GM19240 (cell line): ENCODE results near the gene MRC1.

Source experiments
- DNase-seq: peaks from one replicate; pipeline ENCODE4 v3.0.0; 2011; ENCODE audit warnings: low spot score; ENCODE audit not compliant: insufficient read length

Gene MRC1

DNA sequence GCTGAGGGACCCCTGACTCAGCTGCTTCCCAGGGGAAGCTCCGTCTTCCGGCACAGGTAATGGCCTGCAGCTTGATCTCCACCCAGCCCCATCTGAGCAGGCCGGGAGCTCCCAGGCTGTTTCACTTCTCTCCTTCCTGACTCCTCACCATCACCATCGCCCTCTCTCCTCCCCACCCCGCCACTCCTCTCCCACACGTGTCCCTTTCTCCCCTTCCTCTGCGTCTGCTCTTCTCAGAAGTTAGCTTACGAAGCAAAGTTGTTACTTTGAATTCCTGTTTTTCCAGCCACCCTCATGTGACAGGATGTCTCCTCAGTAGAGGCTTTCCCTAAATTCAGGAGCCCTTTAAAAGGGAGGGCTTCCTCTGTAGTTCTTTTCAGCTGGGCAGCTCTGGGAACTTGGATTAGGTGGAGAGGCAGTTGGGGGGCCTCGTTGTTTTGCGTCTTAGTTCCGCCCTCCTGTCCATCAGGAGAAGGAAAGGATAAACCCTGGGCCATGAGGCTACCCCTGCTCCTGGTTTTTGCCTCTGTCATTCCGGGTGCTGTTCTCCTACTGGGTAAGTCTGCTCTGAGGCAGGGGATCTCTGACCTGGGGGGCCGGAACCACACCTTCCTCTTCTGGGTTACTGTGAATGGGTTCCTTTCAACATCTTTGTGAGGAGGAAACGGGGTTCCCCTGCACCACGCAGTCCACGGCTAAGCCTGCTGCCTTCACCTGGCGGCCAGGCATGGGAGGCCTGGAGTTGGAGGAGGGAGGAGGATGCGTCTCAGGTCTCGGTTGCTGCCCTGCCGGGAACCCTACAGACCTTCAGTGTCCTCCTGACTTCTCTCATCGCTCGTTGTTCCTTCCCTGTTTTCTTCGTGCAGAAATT, at the start of gene MRC1:
Gene MRC1 (plus strand): TSS at position 378 of the 871 bp plus-strand sequence. CDS start 118 bp downstream, at position 496.
- no peak for DNase-seq

DNA sequence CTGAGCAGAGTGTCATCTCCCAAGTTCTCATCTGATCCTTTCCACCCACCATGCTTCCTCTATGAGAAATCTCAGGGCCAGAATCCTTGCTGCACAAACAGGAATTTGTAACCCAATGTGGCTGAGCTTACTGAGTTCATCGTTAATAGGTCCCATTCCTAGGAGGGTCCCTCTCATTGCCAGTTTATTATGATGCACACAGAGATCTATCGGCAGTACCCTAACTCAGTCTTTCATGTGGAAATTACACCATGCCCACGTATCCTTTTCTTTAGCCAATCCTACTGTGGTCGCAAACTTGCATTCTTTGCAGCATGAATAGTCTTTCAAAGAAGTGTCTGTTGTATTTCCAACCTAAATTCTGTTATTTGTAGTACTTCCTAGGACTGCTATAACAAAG, 45.0 kb upstream of the MRC1 start:
- no peak for DNase-seq

DNA sequence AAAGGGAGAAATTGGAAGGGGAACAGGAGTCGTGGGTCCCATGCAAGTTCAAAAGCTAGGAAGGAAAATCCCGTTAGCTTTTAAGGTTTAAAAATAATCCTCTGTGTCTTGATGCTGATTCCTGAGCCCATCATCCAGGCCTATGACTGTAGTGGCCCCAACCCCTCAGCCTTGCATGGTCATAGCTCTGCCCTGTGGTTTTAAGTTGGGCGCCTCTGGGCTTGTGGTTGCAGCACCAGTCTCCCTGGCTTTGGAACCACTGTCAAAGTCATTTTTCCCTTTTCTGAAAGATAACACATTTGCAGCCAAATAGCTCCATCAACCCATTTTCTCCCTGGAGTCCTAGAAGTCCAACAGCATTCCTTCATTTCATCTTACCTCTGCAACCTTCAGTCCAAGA, 43.5 kb upstream of the MRC1 start:
- DNase-seq: no peak

DNA sequence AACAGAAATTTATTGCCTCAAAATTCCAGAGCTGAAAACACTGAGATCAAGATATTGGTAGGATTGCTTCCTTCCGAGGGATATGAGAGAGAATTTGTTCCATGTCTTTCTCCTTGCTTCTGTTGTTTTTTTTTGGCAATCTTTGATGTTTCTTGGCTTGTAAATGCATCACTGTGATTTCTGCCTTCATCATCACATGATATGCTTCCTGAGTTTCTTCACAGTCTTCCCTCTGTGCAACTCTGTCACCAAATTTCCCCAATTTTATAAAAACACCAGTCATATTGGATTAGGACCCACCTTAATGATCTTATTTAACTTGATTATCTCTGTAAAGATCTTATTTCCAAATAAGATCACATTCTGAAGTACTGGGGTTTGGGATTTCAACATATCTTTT, 42.4 kb upstream of the MRC1 start:
- DNase-seq: no peak

DNA sequence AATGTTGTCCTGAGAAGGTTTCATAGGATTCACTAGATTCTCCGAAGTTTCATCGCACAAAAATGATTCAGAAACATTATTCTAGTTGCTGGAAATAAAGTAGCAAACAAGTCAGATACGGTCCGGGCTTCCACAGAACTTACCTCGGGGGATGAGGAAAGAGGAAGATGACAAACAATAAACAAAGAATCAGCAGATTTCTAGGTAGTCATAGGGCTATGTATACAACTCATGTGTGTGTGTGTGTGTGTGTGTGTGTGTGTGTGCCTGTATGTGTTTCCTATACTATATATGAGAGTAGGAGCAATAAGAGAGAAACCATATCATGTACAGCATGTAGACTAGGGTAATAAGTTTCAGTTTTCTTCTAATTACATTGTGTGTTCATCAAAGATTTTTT, 40.7 kb upstream of the MRC1 start:
- no peak for DNase-seq

DNA sequence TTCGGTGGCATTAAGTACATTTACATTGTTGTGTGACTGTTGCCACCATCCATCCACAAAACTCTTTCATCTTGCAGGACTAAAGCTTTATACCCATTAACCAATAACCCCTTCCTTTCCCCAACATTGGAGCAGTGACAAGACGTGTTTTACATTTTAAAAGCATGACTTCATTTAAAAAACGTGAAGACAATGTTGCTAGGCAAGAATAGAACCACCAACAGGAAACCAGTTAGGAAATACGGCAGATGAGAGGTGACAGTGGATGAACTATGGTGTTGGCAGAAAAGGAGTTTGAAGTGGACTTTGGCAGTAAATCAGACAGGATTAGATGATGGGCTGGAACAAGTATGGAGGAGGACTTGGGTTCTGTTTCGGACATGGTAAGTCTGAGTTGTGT, 40.2 kb upstream of the MRC1 start:
- no peak for DNase-seq

DNA sequence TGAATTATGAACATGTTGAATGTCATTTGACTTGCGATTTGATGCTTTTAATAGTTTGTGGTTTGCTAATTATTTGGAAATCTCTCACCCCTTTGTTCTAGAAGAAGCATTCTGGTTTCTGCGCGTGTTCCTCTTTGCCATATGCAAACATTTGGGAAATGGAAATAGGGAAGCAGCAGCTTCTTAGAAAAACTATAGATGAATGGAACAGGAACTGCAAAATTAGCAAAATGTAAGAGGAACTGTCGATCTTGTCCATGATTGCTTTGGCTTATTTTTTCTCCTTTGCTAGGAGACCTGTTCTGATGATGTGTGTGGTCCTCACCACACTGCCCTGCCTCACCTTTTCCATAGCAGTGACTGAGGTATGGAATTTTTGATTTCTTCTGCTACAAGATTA, 38.1 kb upstream of the MRC1 start:
- DNase-seq: no peak

DNA sequence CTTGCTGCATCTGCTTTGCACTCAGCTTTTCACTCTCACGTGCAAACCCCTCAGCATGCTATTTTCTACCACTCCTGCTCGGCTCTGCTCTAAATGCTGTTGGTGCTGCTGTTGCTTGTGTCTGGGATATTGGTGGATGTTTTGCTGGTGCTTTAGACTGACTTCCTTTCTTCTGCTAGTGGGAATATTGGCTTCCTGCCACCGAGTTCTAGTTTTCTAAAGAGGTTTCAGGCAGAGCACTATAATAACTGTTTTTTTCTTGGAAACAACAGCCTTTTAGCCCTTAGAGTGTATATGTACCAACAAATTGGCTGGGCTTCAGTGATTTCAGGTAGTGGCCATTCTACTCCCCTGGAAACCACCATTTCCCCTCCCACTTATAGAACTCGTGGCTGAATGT, 29.4 kb upstream of the MRC1 start:
- DNase-seq: no peak

DNA sequence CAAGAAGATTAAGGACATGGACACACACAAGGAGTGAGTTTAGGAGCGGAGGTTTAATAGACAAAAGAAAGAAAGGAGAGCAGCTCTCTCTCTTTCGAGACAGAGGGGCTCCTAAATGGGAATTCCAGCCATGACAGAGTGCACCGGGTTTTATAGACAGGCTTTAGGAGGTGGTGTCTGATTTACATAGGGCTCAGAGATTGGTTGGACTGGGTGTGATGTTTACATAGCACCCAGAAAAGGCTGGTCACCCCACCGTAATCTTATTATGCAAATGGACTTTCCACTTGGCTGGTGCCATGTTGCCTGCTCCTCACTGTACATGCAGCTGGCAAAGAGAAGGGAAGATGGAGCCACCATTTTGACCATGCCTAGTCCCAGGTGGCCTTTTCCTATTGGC, 28.4 kb upstream of the MRC1 start:
- DNase-seq: no peak

DNA sequence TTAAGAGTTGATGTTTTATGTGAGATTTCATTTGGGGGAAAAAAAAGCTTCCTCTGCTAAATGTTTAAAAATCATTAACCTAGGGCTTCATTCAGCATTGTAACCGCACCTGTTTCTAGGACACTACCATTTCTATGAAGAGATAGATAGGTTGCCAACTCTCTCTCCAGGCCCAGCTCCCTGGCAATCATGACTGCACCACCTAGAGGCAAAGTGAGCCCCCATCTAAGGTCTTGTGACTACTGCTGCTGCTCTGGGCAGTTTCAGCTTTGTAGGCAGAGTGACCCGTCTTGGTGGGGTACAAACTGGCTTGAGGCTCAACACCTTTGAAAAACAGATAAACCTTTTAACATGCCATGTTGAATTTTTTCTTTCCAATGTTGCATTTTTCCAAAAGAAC, 27.3 kb upstream of the MRC1 start:
- no peak for DNase-seq

DNA sequence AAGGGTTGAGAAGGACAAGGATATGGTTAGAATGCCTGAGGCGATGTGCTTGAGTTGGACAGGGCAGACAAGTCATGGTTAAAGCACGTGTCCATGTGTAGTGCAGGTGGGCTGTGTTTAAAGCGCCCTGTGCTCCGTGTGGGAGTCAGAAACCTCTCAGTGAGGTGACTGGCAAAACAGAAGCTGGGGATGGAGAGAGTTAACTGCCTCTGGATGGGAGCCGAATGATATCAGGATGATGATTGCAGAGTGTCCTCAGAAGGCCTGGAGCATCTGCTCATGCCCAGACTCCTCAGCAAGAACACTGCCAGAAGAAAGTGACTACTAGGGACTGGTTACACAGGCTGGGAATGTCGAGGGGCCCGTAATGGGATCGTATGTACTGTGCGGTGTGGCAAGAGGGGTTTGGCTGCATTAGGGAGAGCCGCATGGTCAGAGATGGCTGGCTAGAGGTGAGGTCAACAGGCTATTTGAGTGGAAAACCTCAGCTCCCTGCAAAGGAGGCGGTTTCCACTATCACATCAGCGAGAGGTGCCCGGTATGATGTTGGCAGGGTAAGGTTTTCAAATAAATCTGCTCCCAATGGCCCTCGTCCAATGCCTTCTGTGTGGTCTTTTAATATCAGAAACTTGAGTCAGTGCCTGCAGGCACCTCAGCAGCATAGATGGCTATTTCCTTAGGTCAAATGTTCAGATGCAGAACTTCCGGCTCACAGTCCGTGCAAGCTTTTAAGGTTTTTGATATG, 26.1 kb upstream of the MRC1 start:
- DNase-seq: no peak

DNA sequence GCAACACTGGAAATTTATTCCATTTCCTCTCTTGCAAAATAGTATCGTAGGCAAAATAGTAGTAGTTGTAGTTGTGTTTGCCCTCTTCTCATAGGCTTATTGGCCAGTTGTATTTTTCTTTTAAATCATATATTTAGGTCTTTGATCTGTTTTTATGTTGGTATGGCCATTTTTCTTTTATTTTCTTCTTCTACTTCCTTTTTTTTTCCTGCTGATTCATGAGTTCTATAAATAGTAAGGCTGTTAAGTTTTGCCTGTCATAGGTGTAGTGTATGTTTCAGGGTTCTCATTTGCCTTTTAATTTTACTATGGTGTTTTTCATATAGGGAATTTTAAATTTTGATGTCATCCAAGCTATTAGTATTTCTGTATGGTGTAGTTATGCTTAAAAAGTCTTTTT, 25.4 kb upstream of the MRC1 start:
- DNase-seq: no peak

DNA sequence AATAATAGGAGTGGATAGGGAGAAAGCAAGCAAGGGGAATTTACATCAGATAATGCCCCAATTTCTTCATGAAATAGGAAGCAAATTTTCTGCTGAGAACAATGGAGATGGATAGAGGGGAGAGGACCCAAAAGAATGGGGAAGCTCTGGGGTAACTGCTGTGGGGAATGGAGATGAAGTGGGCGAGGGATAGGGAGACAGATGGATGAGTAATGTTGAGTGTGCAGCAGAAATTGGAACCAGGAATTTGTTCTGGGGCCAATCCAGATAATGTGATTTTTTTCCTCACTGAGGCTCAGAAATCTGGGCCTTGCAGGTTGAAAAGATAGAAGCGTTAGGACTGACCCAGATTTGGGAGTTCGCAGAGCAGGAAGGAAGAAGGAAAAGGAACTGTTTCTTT, 24.5 kb upstream of the MRC1 start:
- no peak for DNase-seq

DNA sequence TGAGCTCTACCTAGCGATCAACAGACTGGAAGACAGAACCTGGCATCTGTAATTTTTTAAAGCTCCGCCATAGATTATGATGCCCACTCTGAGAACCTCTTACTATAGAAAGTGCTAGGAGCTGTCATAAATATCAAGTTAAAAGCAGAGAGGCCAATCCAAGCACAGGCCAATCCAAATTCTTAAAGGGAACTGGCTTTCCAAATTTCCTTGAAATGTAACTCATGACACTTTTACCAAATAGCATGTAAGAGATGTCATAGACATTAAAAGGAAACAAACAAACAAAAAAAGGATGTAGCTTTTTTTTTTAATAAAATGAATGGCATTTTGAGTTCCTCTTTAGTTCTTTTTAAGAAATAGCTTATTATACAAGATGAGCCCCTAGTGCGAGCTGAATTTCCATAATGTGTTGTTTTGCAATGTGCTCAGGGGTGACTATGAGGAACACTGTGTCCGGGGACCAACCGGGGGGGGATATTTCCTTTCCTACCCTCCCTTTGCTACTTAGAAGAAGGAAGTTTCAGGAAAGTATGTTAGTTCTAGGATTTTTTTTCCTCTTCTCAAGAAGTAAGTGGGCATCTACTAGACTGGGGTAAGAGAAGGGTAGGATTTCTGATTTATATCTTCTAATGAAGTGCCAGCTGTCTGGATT, 23.7 kb upstream of the MRC1 start:
- DNase-seq: no peak

DNA sequence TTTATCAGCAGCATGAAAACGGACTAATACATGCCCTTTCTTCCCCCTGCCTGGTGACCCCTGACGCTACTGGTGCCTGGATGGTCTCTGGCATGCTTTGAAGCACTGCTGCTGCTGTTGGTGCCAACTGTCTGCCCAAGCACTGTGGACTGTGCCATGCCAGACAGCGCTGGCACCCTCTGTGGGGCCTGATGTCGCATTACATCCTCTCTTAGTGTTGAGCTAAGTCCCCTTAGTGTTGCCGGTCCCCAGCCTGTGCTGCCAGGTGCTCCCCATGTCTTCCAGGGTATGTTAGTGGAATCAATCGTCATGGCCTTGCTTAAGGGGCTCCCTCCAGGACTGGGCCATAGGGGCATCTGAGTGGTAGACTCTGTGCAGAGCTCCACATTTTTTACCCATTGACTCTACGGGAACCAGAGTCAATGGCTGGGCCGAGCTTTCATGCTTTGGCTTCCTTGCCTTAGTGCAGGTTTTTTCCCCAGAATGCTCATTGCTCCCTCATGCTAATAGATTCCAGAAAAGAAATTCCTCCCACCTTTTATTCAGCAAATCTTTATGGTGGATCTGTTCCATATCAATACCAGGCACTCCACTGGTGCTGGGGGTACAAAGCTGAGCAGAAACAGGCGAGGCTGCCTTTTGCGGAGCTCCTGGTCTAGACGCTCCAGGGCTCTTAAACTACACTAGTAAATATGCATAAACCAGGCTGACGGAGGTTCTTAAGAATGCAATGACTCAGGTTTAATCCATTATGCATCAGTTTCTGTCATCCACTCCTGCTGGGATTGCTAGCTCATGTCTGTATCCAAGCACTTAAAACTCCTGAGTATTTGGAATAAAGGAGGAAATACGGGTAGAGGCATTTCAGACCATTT, 21.8 kb upstream of the MRC1 start:
- no peak for DNase-seq

DNA sequence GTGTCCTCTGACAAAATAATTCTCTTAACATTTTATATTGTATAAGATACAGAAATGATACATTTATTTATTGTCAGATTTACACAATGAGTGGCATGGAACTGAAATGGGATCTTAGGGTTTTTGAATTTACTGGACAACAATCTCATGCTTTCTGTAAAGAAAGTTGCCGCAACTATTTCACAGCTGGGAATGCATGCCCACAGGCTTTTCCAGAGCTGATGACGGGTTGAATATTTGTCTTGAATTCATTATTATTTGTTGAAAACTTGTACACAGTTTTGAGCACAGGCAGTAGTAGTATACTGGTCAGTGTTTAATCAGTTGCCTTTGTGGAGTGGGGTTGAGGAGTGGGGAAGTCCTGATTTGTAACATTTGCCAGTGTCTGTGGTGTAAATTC, 20.5 kb upstream of the MRC1 start:
- DNase-seq: no peak

DNA sequence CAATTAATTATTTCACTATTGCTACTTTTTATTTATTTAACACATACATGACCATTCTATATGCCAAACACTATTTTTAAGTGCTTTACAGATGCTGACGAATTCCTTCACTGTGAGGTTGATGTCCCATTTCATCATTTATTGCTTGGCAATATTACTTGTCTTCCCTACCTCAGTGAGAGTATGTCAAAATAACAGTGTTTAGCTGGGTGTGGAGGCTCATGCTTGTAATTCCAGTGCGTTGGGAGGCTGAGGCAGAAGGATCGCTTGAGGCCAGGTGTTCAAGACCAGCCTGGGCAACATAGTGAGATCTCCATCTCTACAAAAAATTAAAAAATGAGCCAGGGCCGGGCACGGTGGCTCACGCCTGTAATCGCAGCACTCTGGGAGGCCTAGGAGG, 19.8 kb upstream of the MRC1 start:
- DNase-seq: no peak

DNA sequence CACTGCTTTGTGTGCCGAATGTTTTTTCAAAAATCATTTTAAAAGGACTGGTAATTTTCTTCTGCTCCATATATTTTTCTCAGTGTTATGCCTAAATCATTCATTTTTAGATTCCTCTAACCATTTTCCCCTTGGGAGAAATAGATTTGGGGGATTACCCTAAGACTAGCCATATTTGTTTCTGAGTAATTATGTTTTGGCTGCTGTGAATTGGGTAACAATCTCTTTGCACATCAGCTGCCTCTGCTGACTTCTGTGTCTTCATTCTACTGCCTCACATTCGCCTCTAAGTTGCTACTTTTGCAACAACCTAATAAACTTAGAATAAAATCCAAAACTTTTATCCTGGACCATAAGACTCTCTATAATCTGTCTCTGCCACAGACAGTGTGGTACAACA, 18.5 kb upstream of the MRC1 start:
- no peak for DNase-seq

DNA sequence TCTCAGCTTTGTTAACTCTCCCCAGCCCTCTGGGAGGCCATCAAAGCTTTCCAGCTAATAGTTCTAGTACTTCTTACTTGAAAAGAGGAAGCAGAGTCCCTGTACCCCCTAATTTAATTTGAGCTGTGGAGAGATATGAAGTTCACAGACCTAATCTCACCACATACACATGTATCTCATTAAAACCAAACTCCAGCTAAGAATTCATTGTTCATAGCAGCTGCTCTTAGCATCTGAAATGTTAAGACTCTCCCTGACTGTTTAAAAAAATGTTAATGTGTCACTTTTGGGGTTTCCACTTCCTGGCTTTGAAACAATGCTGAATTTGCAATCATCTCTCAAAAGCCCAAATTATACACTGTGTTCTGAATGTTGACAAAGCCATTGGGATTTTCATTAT, 16.2 kb upstream of the MRC1 start:
- no peak for DNase-seq

DNA sequence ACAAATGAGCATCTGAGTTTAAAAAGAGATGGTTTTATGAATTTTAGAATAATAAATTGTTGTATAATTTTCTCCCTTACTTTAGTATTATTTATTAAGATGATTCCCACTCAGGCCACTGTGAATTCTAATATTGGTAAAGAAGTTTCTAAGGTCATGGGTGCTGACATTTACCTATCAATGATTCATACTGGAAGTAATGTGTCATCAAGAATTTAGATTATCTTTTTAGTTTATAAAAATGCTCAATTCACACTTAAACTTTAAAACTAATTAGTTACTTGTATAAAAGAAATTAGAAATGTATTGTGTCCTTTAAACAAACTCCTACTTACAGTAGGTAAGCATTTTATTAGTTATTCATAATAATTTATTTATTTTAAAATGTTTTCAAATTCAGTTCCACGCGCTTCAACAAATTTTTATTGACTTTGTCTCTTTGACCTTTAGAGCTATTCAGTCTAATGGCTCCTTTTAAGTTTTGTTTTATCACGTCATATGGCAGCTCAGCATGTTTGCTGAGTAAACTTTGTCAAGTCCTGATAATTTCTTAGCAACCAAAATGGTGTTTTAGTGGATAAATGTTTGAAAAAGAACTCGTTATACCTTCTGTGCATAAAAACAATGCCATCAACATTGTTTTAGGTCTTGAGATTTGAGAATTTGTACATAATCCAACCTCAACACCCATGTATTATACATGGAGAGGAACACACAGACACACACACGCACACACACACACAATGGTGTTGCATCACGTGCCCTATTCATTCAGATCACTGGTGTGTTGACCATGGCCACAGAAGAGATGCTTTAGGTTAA, 15.1 kb upstream of the MRC1 start:
- no peak for DNase-seq

DNA sequence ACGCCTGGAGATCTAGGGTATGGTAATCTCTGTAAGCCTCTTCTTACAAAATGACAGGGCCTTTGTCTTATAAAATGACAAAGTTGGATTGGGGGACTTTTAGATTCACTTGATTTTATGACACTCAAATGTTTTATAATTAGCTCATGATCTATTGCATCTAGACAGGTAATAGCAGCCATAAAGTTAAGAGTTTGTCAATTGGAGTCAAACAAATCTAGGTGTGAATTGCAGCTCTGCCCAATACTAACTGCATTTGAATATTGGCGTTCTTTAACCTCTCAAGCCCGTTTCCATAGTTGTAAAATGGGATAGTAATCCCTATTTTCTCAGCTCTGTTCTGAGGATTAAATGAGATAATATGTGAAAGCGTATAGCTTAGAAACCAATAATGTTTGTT, 14.1 kb upstream of the MRC1 start:
- DNase-seq: no peak
